ENCODE data around the gene MOB2. TPM values are rescaled to one million over a fixed set of nuclear protein-coding genes. Genes with fewer than 3 reads are reported as not detected.

Gene MOB2
- polyA plus RNA-seq, 1 experiment: 61.3 TPM

DNA sequence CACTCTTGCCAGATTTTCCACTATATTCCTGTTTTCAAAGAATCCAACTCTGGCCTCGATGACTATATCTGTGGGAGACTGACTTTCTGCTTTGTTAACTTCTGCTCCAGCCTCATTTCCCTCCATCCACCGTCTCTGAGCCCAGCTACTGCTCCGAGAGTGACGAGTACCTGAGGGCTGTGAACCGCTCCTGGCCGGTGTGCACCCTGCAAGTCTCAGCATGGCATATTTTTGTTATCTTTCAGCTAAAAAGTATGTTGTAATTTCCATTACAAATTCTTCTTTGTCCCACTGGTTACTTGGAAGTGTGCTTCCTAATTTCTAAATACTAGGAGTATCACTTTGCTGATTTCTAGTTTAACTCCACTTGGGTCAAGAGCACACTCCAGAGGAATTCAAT lies 36.5 kb upstream of the MOB2 start:
- no peaks in the 10 kb centered on the region for H3K27me3 ChIP-seq (ENCODE audit: control insufficient read depth, insufficient read depth, low read length)
- peaks cover 3% of the 10 kb centered on the region for H3K36me3 ChIP-seq (ENCODE audit: control insufficient read depth, insufficient read depth, low read length)
- DNase-seq (ENCODE audit: low read depth): no peak
- H3K4me3 ChIP-seq (ENCODE audit: low read depth, low read length): no peak overlapping the region
- ChIA-PET CTCF (interaction anchor here (0.8 to 1.5 kb wide), 2 partner anchors 8 to 57 kb away, joined by 3 to 5 read pairs; no protein-coding TSS in a partner anchor), POLR2A (no interaction called here)
- TF ChIP-seq, protein P1, sequence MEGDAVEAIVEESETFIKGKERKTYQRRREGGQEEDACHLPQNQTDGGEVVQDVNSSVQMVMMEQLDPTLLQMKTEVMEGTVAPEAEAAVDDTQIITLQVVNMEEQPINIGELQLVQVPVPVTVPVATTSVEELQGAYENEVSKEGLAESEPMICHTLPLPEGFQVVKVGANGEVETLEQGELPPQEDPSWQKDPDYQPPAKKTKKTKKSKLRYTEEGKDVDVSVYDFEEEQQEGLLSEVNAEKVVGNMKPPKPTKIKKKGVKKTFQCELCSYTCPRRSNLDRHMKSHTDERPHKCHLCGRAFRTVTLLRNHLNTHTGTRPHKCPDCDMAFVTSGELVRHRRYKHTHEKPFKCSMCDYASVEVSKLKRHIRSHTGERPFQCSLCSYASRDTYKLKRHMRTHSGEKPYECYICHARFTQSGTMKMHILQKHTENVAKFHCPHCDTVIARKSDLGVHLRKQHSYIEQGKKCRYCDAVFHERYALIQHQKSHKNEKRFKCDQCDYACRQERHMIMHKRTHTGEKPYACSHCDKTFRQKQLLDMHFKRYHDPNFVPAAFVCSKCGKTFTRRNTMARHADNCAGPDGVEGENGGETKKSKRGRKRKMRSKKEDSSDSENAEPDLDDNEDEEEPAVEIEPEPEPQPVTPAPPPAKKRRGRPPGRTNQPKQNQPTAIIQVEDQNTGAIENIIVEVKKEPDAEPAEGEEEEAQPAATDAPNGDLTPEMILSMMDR (IDR thresholded peaks at IDR 0.05; ENCODE audit: insufficient read depth, low read depth, low read length): no peak

DNA sequence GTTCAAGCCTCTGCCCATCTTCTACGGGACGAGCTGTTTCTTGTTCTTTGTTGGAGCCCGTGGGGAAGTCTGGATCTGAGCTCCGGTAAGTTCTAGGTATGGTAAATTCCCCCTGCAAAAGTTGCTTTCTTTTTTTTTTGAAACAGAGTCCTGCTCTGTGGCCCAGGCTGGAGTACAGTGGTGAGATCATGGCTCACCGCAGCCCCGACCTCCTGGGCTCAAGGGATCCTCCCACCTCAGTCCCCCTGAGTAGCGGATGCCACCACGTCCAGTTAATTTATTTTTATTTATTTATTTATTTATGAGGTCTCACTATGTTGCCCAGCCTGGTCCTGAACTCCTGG lies 35.5 kb upstream of the MOB2 start:
- POLR2A ChIA-PET: no interaction called here
- H3K27me3 ChIP-seq (ENCODE audit: control insufficient read depth, insufficient read depth, low read length): no peaks in the 10 kb centered on the region
- CTCF ChIA-PET: no interaction called here
- H3K4me3 ChIP-seq (ENCODE audit: low read depth, low read length): no peak overlapping the region
- DNase-seq (ENCODE audit: low read depth): no peak
- TF ChIP-seq, protein P1 (IDR thresholded peaks at IDR 0.05; ENCODE audit: insufficient read depth, low read depth, low read length): no peak
- H3K36me3 ChIP-seq (ENCODE audit: control insufficient read depth, insufficient read depth, low read length): peaks cover 3% of the 10 kb centered on the region

DNA sequence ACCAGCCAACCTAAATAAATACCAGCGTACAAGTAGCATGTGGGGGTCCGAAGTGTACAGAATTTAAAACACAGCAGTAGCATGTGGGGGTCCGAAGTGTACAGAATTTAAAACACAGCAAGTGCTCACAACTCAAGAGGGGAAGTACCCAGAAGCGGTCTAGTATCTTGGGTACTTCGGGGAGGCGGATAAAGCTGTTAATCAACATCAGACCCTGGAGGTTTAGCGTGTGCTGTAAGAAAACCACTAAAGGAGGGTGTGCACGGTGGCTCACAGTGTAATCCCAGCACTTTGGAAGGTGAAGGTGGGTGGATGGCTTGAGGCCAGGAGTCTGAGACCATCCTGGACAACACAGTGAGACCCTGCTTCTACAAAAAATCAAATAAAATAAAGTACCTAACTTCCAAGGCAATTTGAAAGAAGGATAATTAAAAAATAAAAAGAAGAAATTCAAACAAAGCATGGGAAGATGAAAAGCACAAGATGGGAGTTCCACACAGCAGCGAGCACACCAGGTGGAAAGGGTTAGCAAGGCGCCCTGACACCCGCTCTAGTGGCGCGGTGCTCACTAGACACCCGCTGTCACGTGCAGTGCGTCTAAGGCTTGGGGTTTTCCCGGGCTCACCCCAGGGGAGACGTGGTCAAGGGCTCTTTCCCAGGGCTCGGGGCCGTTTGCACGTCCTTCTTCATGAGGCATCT lies 35.0 kb upstream of the MOB2 start:
- no peaks in the 10 kb centered on the region for H3K27me3 ChIP-seq (ENCODE audit: control insufficient read depth, insufficient read depth, low read length)
- TF ChIP-seq, protein P1 (IDR thresholded peaks at IDR 0.05; ENCODE audit: insufficient read depth, low read depth, low read length): no peak
- POLR2A ChIA-PET: no interaction called here
- H3K4me3 ChIP-seq (ENCODE audit: low read depth, low read length): no peak overlapping the region
- no peak for DNase-seq (ENCODE audit: low read depth)
- peaks cover 3% of the 10 kb centered on the region for H3K36me3 ChIP-seq (ENCODE audit: control insufficient read depth, insufficient read depth, low read length)
- CTCF ChIA-PET: no interaction called here

DNA sequence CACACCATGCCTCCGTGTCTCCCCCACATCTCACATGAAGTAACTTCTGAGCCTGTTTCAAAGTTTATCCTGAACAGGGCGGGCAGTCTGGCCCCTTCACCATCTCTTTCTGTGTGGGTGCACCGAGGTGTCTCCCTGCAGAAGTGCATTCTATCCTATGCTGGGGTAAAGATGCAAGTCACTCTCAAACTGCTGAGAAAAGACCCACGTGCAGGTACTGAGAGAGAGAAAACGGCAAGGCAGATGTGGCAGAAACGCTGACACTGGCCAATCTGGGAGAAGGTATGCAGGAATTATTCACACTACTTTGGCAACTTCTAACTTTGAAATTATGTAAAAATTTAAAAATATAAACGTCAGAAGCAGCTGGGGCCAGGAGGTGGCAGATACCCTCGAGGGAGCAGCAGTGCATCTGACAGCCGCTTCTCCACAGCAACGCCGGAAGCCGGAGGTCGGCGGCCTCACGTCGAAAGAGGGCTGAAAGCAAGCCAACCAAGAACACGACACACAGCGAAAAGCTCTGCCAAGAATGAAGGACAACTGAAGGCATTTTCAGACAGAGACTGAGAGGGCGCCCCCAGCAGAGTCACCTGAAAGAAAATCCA lies 34.2 kb upstream of the MOB2 start:
- no peaks in the 10 kb centered on the region for H3K27me3 ChIP-seq (ENCODE audit: control insufficient read depth, insufficient read depth, low read length)
- no peak overlapping the region for H3K4me3 ChIP-seq (ENCODE audit: low read depth, low read length)
- ChIA-PET POLR2A (no interaction called here), CTCF (no interaction called here)
- DNase-seq (ENCODE audit: low read depth): no peak
- TF ChIP-seq, protein P1 (IDR thresholded peaks at IDR 0.05; ENCODE audit: insufficient read depth, low read depth, low read length): no peak
- peaks cover 3% of the 10 kb centered on the region for H3K36me3 ChIP-seq (ENCODE audit: control insufficient read depth, insufficient read depth, low read length)

DNA sequence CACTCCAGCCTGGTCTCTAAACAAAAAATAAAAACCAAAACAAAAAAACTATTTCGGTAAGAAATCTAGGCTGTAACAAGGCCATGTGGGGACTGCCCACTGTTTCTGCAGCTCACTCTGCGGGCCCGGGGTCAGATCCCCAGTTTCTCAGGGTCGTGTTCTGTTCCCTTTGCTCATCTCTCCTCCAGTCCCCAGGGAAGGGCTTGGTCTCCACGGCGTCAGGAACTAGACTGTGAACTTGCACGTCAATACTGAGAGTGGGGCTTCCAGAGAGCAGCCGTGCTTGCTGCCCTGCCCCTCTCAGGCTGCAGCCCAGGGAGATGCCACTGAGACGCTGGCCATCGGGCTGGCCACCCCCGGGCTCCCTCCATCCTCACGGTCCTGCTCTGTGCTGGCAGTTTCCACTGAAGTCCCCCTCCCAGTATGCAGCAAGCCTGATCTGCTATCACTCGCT lies 33.7 kb upstream of the MOB2 start:
- CTCF ChIA-PET: no interaction called here
- H3K4me3 ChIP-seq (ENCODE audit: low read depth, low read length): no peak overlapping the region
- POLR2A ChIA-PET: no interaction called here
- no peaks in the 10 kb centered on the region for H3K27me3 ChIP-seq (ENCODE audit: control insufficient read depth, insufficient read depth, low read length)
- DNase-seq (ENCODE audit: low read depth): no peak
- TF ChIP-seq, protein P1 (IDR thresholded peaks at IDR 0.05; ENCODE audit: insufficient read depth, low read depth, low read length): no peak
- H3K36me3 ChIP-seq (ENCODE audit: control insufficient read depth, insufficient read depth, low read length): peaks cover 2% of the 10 kb centered on the region

Measured in BJ (cell line).